NCI-H146 treated with DMSO at 0.1 percent for 48 hours (cell line): ENCODE results near the gene ATAD3B.
"Not testable (repeated sequence)": the region's sequence is repeated elsewhere in the genome, so short reads cannot be mapped to it uniquely, and the experiment has no call there.

ENCODE experiments used
- DNase-seq: peaks from one replicate; lab custom pipeline; 2025; ENCODE audit not compliant: unreplicated experiment; lab: John Stamatoyannopoulos, UW

Gene ATAD3B

DNA sequence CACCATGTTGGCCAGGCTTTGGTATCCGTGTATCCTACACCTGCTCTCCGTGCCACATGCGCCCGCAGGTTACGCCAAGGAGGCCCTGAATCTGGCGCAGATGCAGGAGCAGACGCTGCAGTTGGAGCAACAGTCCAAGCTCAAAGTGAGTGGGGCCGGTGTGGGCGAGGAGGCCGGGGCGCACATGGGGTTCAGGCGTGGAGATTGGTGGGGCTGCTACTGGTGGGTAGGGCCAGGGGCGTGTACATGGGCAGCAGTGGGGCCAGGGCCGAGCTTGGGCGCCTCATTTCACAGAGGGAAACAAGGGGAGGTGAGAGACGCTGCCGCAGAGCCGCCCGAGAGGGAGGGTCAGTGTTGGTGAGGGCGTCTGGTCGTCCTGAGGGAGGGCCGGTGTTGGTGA lies 5.6 kb downstream of the ATAD3B start:
- no peak for DNase-seq

GRCh38 chr1:1479547-1480487 lies 8.3 kb downstream of the ATAD3B start:
- DNase-seq, result no peak

GRCh38 chr1:1480488-1480867 lies 8.9 kb downstream of the ATAD3B start:
- DNase-seq, result not testable (repeated sequence)

GRCh38 chr1:1481811-1482210 lies 10.2 kb downstream of the ATAD3B start:
- not testable (repeated sequence) for DNase-seq

GRCh38 chr1:1482856-1483255 lies 11.3 kb downstream of the ATAD3B start:
- no peak for DNase-seq

DNA sequence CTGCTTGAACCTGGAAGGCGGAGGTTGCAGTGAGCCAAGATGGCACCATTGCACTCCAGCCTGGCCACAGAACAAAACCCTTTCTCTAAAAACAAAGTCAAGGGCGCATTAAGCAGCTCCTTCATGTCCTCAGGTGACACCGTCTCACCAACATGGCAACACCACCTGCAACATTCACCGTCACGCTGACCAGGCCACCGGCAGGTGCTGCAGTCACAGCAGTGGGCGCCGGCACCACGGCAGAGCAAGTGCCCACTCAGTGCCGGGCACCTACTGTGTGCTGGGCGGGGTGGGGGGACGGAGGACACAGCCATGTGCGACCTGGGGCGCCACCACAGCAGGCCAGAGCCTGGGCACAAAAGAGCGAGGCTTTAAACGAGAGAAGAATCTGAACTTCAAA lies 12.1 kb downstream of the ATAD3B start:
- DNase-seq, result no peak

DNA sequence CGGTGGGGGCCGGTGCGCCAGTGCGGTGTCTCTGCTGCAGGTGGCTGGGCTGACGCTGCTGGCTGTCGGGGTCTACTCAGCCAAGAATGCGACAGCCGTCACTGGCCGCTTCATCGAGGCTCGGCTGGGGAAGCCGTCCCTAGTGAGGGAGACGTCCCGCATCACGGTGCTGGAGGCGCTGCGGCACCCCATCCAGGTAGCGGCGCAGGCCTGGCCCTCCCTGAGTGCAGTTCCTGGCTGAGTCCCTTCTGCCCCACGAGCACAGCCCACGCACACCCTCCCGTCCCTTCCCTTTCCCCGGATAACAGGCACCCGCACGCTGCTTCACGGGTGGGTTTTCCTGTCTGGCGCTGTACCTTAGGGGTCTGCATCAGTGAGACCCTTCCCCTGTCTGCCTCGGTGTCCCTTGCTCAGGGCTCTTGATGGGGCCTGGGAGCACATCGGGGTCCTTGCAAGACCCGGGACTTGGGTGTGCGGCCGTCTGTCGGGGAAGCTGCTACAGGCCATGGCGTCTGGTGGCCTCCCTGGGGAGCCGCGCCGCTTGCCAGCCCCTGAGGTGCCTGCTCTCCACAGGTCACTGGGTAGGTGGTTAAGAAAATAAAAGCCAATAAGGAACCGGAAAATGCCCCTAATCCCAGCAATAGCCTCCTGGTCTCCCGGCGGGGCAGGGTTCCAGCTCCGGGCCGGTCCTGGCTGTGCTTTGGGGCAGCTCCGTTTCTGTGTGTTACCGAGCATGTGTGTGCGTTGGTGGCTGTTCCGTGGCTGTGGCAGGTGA lies 13.6 kb downstream of the ATAD3B start:
- DNase-seq, result not testable (repeated sequence)

GRCh38 chr1:1485755-1486317 lies 14.3 kb downstream of the ATAD3B start:
- not testable (repeated sequence) for DNase-seq

GRCh38 chr1:1487701-1488100 lies 16.1 kb downstream of the ATAD3B start:
- DNase-seq, result no peak

DNA sequence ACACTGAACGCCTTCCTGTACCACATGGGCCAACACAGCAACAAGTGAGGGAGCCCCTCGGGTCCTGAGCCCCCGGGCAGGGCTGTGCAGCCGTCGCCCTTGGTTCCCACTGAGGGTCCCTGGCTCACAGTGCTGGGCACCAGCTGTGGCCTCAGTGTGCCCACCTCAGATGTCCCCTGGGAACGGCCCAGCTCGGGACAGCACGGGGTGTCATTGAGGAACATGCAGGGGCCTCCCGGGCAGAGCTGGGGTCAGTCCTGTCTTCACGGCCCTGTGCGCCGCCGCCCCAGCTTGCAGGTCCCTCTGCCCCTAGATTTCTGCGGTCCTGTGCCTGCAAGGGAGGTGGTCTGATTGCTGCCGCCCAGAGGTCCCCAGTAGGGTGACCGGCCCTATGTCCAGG lies 17.7 kb downstream of the ATAD3B start:
- no peak for DNase-seq

DNA sequence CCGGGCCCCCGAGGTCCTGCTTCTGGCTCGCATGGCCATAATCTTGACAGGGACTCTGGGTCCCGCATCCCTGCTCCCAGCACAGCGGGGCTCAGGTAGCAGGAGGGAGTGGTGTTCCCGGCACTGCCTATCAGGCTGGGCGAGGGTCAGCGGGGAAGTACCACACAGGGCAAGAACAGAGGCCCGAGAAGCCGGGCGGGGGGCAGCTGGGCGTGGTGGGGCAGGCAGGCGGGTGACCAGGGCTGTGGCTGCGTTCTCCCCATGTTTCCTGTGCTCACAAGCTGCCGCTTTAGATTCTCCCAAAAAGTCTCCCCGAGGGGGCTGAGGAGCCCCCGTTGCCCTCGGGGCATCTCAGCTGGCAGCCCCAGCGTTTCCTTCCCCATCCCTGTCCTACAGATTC lies 18.3 kb downstream of the ATAD3B start:
- no peak for DNase-seq

- DNase-seq, result no peak
Observed at GRCh38 chr1:1490633-1491230, 19.2 kb downstream of the ATAD3B start.

GRCh38 chr1:1491601-1492000 lies 20.0 kb downstream of the ATAD3B start:
- DNase-seq, result no peak

GRCh38 chr1:1494311-1494710 lies 22.7 kb downstream of the ATAD3B start:
- not testable (repeated sequence) for DNase-seq

DNA sequence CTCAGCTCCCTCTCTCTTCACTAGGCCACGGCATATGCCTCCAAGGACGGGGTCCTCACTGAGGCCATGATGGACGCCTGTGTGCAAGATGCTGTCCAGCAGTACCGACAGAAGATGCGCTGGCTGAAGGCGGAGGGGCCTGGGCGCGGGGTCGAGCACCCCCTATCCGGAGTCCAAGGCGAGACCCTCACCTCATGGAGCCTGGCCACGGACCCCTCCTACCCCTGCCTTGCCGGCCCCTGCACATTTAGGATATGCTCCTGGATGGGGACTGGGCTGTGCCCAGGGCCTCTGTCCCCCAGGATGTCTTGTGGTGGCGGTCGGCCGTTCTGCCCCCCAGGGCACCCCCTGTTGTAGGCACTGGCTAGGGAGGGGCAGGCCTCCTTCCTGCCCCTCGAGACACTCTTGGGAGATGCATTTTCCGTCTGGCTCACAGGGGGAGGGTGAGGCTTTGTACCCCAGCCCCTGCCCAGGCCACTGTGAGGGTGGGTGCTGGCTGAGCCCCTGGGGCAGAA lies 24.0 kb downstream of the ATAD3B start:
- not testable (repeated sequence) for DNase-seq

DNA sequence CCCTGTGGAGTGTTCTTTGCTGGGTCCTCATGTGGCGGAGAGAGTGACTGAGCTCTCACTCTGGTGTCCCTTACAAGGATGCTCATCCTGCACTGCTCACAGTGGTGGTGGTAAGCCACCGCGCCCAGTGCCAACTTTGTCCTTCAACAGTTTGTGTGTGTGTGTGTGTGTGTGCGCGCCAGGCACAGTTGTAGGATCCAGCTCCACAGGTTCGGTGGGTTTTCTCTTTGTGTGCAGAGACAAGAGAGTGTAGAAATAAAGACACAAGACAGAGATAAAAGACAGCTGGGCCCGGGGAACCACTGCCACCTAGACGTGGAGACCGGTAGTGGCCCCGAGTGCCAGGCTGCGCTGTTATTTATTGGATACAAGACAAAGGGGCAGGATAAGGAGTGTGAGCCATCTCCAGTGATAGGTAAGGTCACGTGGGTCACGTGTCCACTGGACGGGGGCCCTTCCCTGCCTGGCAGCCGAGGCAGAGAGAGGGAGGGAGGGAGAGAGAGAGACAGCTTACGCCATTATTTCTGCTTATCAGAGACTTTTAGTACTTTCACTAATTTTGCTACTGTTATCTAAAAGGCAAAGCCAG lies 33.3 kb downstream of the ATAD3B start:
- DNase-seq, result peak; percentile 43

- peak; percentile 28 for DNase-seq
Observed at GRCh38 chr1:1505366-1505798, 33.8 kb downstream of the ATAD3B start.

DNA sequence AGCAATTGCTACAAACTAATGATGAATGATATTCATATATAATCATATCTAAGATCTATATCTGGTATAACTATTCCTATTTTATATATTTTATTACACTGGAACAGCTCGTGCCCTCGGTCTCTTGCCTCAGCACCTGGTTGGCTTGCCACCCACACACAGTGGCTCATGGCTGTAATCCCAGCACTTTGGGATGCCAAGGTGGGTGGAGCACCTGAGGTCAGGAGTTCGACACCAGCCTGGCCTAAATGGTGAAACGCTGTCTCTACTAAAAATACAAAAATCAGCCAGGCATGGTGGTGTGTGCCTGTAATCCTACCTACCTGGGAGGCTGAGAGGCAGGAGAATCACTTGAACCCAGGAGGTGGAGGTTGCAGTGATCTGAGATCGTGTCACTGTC lies 34.2 kb downstream of the ATAD3B start:
- DNase-seq, result not testable (repeated sequence)

GRCh38 chr1:1507305-1507704 lies 35.7 kb downstream of the ATAD3B start:
- DNase-seq, result no peak

- not testable (repeated sequence) for DNase-seq
Observed at GRCh38 chr1:1508775-1509464, 37.4 kb downstream of the ATAD3B start.
